Astrocyte (in vitro differentiated cells and primary cell): Measurements from ENCODE around the gene RABGGTA. TPM values are rescaled to one million over a fixed set of nuclear protein-coding genes. Genes with fewer than 3 reads are reported as not detected.
A peak's percentile ranks its signal among the peaks of the same experiment; 100 is the strongest.

ENCODE experiments used
- DNase-seq: peaks from one replicate; pipeline ENCODE4 v3.0.0-alpha.2; 2010; ENCODE audit warnings: low read depth
- FAIRE-seq: peaks from 2 replicates; lab custom pipeline; 2011; peaks lifted over from hg19 to GRCh38; lab: Jason Lieb, UNC
- H2AFZ ChIP-seq: 2 replicates; pipeline ENCODE4 v1.6.0; 2012; ENCODE audit warnings: low read depth, low read length, inconsistent platforms
- H3K27ac ChIP-seq: 2 replicates; pipeline ENCODE4 v1.5.1; 2011; ENCODE audit warnings: low read depth, low read length, inconsistent platforms
- H3K27me3 ChIP-seq: 2 replicates; pipeline ENCODE4 v1.6.0; 2011; ENCODE audit warnings: low read length, inconsistent platforms; ENCODE audit not compliant: insufficient read depth
- H3K36me3 ChIP-seq: 2 replicates; pipeline ENCODE4 v1.5.1; 2011; ENCODE audit warnings: low read length, inconsistent platforms; ENCODE audit not compliant: insufficient read depth
- H3K4me1 ChIP-seq: 2 replicates; pipeline ENCODE4 v1.5.1; 2011; ENCODE audit warnings: low read length, inconsistent platforms; ENCODE audit not compliant: insufficient read depth
- H3K4me2 ChIP-seq: 2 replicates; pipeline ENCODE4 v1.6.0; 2012; ENCODE audit warnings: low read length, inconsistent platforms
- H3K4me3 ChIP-seq: 2 replicates; pipeline ENCODE4 v1.5.1; 2011; ENCODE audit warnings: low read depth, mild to moderate bottlenecking, low read length, inconsistent platforms; ENCODE audit not compliant: insufficient read depth
- H3K79me2 ChIP-seq: 2 replicates; pipeline ENCODE4 v1.6.0; 2012; ENCODE audit warnings: mild to moderate bottlenecking, low read length, inconsistent platforms; ENCODE audit not compliant: insufficient read depth
- H3K9ac ChIP-seq: 2 replicates; pipeline ENCODE4 v1.6.0; 2012; ENCODE audit warnings: mild to moderate bottlenecking, low read length, inconsistent platforms
- H3K9me3 ChIP-seq: 2 replicates; pipeline ENCODE4 v1.5.1; 2012; ENCODE audit warnings: low read depth, mild to moderate bottlenecking, low read length, inconsistent platforms; ENCODE audit not compliant: insufficient read depth
- H4K20me1 ChIP-seq: 2 replicates; pipeline ENCODE4 v1.6.0; 2012; ENCODE audit warnings: low read length, inconsistent platforms; ENCODE audit not compliant: insufficient read depth
- H3K27ac Mint-ChIP-seq: one replicate; pipeline ENCODE4 v1.8.0; 2021; ENCODE audit warnings: mild to moderate bottlenecking, mixed read lengths; ENCODE audit not compliant: unreplicated experiment
- H3K27me3 Mint-ChIP-seq: one replicate; pipeline ENCODE4 v1.8.0; 2021; ENCODE audit warnings: low read depth, mixed read lengths; ENCODE audit not compliant: unreplicated experiment
- H3K36me3 Mint-ChIP-seq: one replicate; pipeline ENCODE4 v1.8.0; 2021; ENCODE audit warnings: low read depth, mixed read lengths; ENCODE audit not compliant: unreplicated experiment
- H3K4me1 Mint-ChIP-seq: one replicate; pipeline ENCODE4 v1.8.0; 2021; ENCODE audit warnings: low read depth, mixed read lengths; ENCODE audit not compliant: unreplicated experiment
- H3K4me3 Mint-ChIP-seq: one replicate; pipeline ENCODE4 v1.8.0; 2021; ENCODE audit warnings: mild to moderate bottlenecking, moderate library complexity, mixed read lengths; ENCODE audit not compliant: unreplicated experiment
- H3K9me3 Mint-ChIP-seq: one replicate; pipeline ENCODE4 v1.8.0; 2021; ENCODE audit warnings: mild to moderate bottlenecking, mixed read lengths; ENCODE audit not compliant: unreplicated experiment
- EZH2 ChIP-seq: IDR thresholded peaks from 2 replicates; pipeline ENCODE4 v1.6.1; 2012; ENCODE audit warnings: mild to moderate bottlenecking, low read length, inconsistent platforms; ENCODE audit not compliant: insufficient read depth
- total RNA-seq: library from RNA; stranded (reverse); gene quantifications from 2 replicates; pipeline ENCODE4 v1.2.1, GENCODE V29; 2021
- TF ChIP-seq, protein P1 (sequence below): IDR thresholded peaks from 2 replicates; pipeline ENCODE4 v1.5.1; 2011; ENCODE audit warnings: low read depth, mild to moderate bottlenecking, inconsistent platforms, low read length, moderate library complexity; ENCODE audit not compliant: insufficient read depth

Gene RABGGTA
- total RNA-seq, 1 donor from 2014 or later, result 27.3 TPM

DNA sequence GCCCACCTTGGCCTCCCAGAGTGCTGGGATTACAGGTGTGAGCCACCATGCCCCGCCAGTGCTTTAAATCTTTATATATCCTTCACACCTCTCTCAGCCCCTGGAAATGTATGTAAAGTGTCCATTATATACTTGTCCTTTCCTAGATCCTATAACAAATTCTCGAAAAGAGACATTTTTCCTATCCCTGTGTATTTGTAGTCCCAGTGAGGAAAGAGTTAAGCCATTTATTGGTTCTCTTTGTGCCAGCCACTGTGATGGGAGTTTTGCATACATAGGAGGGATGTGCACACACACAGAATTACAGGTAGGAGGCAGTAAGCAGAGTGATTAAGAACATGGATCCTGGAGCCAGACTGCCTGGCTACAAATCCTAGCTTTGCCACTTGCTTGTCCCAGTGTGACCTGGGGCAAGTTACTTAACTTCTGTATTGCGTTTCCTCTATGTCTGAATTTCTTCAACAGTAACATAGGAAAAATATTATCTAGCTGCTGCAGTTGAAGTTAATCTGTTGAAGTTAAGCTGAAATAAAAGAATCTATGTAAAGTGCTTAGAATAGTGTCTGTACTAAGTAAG lies 2.1 kb upstream of the RABGGTA start:
- no peak overlapping the region for H3K4me3 ChIP-seq
- DNase-seq (no peak), FAIRE-seq (no peak)
- no peak overlapping the region for H3K27ac ChIP-seq
- Mint-ChIP-seq H3K4me1 (peaks cover 7% of the 10 kb centered on the region), H3K27me3 (no peaks in the 10 kb centered on the region), H3K36me3 (peaks cover 18% of the 10 kb centered on the region), H3K9me3 (no peaks in the 10 kb centered on the region), H3K27ac (no peak overlapping the region), H3K4me3 (no peak overlapping the region)
- H3K4me2 ChIP-seq, result no peak overlapping the region
- no peak overlapping the region for H3K9ac ChIP-seq
- H3K36me3 ChIP-seq, result peaks cover 4% of the 10 kb centered on the region
- no peaks in the 10 kb centered on the region for H3K27me3 ChIP-seq
- no peak overlapping the region for H2AFZ ChIP-seq
- no peaks in the 10 kb centered on the region for H3K9me3 ChIP-seq
- no peaks in the 10 kb centered on the region for H3K79me2 ChIP-seq
- TF ChIP-seq, protein P1, sequence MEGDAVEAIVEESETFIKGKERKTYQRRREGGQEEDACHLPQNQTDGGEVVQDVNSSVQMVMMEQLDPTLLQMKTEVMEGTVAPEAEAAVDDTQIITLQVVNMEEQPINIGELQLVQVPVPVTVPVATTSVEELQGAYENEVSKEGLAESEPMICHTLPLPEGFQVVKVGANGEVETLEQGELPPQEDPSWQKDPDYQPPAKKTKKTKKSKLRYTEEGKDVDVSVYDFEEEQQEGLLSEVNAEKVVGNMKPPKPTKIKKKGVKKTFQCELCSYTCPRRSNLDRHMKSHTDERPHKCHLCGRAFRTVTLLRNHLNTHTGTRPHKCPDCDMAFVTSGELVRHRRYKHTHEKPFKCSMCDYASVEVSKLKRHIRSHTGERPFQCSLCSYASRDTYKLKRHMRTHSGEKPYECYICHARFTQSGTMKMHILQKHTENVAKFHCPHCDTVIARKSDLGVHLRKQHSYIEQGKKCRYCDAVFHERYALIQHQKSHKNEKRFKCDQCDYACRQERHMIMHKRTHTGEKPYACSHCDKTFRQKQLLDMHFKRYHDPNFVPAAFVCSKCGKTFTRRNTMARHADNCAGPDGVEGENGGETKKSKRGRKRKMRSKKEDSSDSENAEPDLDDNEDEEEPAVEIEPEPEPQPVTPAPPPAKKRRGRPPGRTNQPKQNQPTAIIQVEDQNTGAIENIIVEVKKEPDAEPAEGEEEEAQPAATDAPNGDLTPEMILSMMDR, result no peak
- no peak for TF ChIP-seq EZH2
- peaks cover 6% of the 10 kb centered on the region for H4K20me1 ChIP-seq
- peaks cover 5% of the 10 kb centered on the region for H3K4me1 ChIP-seq

DNA sequence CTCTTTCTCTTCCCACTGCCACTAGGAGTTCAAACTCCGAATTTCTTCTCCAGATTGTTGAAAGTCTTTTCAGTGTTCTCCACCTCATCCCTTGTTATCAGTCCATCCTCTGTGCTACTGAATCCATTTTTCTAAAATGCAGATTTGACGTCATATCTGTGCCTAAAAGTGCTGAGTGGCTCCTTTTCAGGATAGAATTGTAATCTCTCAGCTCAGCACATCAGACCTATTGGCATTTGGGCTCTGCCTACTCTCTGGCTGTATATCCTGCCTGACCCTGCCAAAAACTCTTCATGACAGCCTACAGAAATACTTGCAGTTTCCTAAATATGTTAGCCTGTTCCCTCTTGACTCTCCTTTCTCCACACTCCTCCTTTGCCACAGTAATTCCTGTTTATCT lies 1.1 kb upstream of the RABGGTA start:
- Mint-ChIP-seq H3K36me3 (peaks cover 17% of the 10 kb centered on the region), H3K27ac (no peak overlapping the region), H3K4me1 (peaks cover 7% of the 10 kb centered on the region), H3K27me3 (no peaks in the 10 kb centered on the region), H3K9me3 (no peaks in the 10 kb centered on the region), H3K4me3 (peak overlapping the region; percentile 85)
- H3K4me3 ChIP-seq, result no peak overlapping the region
- H3K9me3 ChIP-seq, result no peaks in the 10 kb centered on the region
- peaks cover 6% of the 10 kb centered on the region for H4K20me1 ChIP-seq
- DNase-seq, result no peak
- H3K27me3 ChIP-seq, result no peaks in the 10 kb centered on the region
- TF ChIP-seq, protein P1, result no peak
- no peak for TF ChIP-seq EZH2
- H2AFZ ChIP-seq, result no peak overlapping the region
- H3K9ac ChIP-seq, result no peak overlapping the region
- FAIRE-seq, result no peak
- peaks cover 5% of the 10 kb centered on the region for H3K4me1 ChIP-seq
- no peaks in the 10 kb centered on the region for H3K79me2 ChIP-seq
- H3K4me2 ChIP-seq, result no peak overlapping the region
- H3K27ac ChIP-seq, result no peak overlapping the region
- H3K36me3 ChIP-seq, result peaks cover 7% of the 10 kb centered on the region

DNA sequence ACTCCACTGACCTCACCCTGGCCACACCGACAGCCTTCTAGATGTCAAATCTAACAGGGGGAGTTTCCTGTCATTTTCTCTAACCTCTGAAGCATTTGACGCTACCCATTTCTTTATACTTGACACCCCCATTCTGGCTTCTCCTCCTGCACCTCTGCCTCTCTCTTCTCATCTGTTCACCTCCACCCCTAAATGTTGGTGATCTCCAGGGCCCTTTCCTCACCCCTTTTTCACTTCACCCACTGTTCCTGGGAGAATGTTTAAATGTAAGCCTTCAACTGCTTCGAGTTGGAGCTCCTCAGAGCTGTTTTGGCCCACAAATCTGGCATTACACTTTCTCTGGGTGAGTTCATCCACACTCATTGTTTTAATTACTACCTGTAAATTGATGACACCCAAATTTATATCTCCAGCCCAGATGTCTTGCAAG lies 452 bp upstream of the RABGGTA start:
- H3K27me3 Mint-ChIP-seq, result no peaks in the 10 kb centered on the region
- DNase-seq (no peak), FAIRE-seq (no peak)
- peaks cover 17% of the 10 kb centered on the region for H3K36me3 Mint-ChIP-seq
- H3K27ac Mint-ChIP-seq, result peak overlapping the region; percentile 71
- Histone ChIP-seq H3K27ac (peak overlapping the region; percentile 92), H3K27me3 (no peaks in the 10 kb centered on the region), H3K9ac (peak overlapping the region; percentile 94), H3K4me2 (peak overlapping the region; percentile 94), H3K79me2 (no peaks in the 10 kb centered on the region), H3K9me3 (no peaks in the 10 kb centered on the region), H3K36me3 (peaks cover 7% of the 10 kb centered on the region), H3K4me3 (peak overlapping the region; percentile 82), H3K4me1 (peaks cover 5% of the 10 kb centered on the region), H4K20me1 (peaks cover 1% of the 10 kb centered on the region), H2AFZ (peak overlapping the region; percentile 93)
- no peak for TF ChIP-seq EZH2
- TF ChIP-seq, protein P1, result no peak
- H3K4me3 Mint-ChIP-seq, result peak overlapping the region; percentile 85
- peaks cover 7% of the 10 kb centered on the region for H3K4me1 Mint-ChIP-seq
- no peaks in the 10 kb centered on the region for H3K9me3 Mint-ChIP-seq
